Coronary artery (tissue), 2 donors: ENCODE data around the gene MICAL3.

Experiments
- DNase-seq: peaks from one replicate; pipeline ENCODE4 v3.0.0-alpha.2; 2017; ENCODE audit warnings: low spot score
- H3K27ac ChIP-seq, 2 donors: fragments of 200-600 bp; sonication (generic); one replicate each; pipeline ENCODE4 v1.5.1; 2016 to 2019
- H3K4me3 ChIP-seq: fragments of 200-600 bp; sonication (generic); 2 replicates; pipeline ENCODE4 v1.5.1; 2016; ENCODE audit warnings: mild to moderate bottlenecking, moderate library complexity
- TF ChIP-seq, protein P1 (sequence below): fragments of 200-600 bp; sonication (generic); IDR thresholded peaks from one replicate; pipeline ENCODE4 v1.5.1; 2019; ENCODE audit warnings: antibody characterized with exemption

Gene MICAL3

DNA sequence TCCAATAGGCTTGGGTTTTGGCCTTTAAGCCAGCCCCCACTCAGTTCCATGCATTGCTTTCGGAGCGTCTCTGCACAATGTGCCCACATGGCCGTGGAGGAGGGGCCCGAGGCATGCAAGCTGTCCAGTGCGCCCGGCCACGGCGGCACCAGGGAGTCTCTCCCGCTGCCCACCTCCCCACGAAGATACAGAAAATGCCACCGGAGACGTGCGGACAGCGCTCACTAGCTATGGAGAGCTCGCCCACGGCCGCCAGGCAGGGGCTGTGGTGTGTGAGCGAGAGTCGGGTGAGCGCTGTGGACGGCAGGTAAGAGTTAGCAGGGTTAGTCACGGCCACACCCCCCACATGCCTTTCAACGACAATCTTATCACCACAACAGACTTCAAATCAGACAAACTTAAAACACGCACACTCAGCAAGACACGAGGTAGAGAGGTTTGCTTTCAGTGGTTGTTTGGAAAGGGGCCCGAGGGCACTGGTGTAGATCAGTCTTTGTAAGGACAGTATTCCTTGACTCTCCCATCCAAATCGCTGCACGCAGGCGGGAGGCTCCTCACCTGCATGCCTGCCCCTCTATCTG lies 231.4 kb downstream of the MICAL3 start:
- no peak overlapping the region for H3K27ac ChIP-seq
- TF ChIP-seq, protein P1, sequence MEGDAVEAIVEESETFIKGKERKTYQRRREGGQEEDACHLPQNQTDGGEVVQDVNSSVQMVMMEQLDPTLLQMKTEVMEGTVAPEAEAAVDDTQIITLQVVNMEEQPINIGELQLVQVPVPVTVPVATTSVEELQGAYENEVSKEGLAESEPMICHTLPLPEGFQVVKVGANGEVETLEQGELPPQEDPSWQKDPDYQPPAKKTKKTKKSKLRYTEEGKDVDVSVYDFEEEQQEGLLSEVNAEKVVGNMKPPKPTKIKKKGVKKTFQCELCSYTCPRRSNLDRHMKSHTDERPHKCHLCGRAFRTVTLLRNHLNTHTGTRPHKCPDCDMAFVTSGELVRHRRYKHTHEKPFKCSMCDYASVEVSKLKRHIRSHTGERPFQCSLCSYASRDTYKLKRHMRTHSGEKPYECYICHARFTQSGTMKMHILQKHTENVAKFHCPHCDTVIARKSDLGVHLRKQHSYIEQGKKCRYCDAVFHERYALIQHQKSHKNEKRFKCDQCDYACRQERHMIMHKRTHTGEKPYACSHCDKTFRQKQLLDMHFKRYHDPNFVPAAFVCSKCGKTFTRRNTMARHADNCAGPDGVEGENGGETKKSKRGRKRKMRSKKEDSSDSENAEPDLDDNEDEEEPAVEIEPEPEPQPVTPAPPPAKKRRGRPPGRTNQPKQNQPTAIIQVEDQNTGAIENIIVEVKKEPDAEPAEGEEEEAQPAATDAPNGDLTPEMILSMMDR, result no peak
- H3K4me3 ChIP-seq, result no peak overlapping the region
- DNase-seq, result no peak

DNA sequence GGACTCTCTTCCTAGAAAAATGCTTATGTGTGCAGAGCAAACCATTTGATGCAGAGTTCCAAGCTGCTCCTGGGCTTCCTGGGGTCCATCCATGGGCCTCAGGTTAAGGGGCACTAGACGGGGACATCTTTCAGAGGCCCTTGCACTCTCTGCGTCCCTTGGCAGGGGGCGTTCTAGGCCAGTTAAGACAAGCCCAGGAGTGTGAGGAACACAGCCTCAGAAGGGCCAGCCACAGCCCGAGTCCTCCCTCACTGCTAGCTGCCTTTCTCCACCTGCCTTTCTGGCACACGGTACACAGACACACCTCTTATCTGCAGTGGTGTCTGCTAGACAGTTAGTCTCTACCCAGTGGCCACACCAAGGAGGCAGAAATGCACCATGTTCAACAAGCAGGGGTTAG lies 232.1 kb downstream of the MICAL3 start:
- TF ChIP-seq, protein P1, result no peak
- no peak for DNase-seq
- H3K27ac ChIP-seq, result no peak overlapping the region
- H3K4me3 ChIP-seq, result no peak overlapping the region

DNA sequence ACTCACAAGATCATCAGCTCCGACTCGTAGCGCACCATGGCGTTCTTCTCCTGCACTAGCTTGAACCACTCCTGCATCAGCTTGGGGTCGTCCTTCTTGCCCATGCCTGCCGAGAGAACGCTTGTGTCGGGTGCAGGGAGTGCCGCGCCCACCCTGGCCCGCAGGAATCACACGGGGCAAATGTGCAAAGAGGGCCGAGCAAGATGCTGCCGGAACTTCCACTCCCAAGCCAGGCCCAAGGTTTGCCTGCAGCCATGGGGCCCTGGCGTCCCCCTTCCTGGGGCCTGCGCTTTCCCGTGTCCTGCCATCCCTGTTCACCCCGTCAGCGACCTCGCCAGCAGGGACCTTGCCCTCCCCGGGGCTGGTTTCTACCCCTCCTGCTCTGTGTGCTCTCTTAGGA lies 233.2 kb downstream of the MICAL3 start:
- no peak overlapping the region for H3K4me3 ChIP-seq
- TF ChIP-seq, protein P1, result no peak
- no peak for DNase-seq
- H3K27ac ChIP-seq, result no peak overlapping the region

DNA sequence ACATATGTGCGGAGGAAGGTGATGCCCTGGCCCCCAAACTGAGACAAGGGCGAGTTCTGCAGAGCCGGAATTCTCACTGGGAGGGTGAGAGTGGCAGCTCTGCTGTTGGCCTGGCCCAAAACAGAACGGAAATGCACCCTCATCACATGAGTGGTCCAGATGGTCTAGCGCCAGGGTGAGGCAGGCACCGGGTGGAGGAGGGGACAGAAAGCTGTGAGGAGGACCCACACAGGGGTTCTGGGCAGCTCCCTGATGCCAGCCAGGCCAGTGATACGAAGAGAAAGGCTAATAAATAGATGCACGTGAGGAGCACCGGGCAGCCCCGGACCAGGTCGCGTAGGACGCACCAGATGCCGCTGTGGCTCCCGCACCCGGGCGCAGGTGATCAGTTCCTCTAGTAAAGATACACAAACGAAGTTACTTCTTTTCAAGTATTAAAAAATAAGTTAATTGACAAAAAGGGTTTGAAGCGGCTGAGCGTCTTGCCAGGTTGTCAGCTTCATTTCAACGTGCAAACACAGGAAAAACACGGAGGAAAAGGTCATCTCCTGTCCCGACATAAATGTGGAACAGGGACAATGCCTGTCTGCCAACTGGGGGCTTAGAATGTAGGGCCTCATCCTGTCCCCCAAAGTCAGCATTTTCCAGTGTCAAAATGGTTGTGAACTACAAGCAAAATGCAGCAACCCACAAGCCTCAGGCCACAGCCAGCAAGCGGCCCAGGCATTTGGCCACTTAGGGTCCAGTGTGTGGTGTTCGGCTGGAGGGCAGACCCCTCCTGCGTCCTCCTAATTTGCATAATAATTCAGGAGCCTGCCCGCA lies 234.8 kb downstream of the MICAL3 start:
- Histone ChIP-seq H3K27ac (no peak overlapping the region), H3K4me3 (no peak overlapping the region)
- TF ChIP-seq, protein P1, result no peak
- no peak for DNase-seq

DNA sequence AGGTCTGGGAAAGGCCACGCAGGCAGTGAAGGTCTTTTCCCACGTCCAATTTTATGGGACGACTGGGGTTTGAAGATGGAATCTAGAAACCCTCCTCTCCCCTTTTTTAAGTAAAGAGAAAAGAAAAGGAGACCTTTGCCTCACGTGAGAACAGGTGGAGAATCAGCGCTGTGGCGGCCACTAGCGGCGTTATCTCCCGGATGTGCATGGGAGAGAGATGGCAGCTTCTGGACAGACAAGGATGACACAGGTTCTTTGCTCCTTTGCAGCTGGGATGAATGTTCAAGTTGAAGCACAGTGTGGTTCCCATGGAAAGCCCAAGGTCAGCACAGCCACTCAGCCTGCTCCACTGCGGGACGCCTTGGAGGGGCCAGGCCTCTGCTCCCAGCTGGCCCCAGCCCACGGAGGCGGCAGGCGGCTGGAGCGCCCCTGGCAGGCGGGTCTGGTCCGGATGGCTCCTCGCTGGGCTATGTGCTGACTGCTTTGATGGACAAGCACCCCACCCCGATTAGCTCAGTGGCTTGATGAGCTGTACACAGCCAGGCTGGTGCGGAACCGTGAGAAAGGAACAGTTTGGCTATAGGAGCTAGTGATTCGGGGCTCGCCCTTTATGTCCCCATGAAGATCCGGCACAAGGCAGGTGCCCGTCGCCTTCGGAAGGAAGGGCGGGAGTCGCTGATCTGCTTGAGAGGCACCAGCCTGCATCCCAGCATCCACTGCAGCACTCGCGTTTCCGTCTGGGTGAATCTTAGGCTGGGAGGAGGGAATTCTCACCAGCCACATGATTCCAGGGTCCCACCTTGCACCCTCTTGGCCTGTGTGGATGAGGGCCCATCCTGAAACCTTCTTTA lies 235.6 kb downstream of the MICAL3 start:
- no peak for DNase-seq
- H3K27ac ChIP-seq, result no peak overlapping the region

DNA sequence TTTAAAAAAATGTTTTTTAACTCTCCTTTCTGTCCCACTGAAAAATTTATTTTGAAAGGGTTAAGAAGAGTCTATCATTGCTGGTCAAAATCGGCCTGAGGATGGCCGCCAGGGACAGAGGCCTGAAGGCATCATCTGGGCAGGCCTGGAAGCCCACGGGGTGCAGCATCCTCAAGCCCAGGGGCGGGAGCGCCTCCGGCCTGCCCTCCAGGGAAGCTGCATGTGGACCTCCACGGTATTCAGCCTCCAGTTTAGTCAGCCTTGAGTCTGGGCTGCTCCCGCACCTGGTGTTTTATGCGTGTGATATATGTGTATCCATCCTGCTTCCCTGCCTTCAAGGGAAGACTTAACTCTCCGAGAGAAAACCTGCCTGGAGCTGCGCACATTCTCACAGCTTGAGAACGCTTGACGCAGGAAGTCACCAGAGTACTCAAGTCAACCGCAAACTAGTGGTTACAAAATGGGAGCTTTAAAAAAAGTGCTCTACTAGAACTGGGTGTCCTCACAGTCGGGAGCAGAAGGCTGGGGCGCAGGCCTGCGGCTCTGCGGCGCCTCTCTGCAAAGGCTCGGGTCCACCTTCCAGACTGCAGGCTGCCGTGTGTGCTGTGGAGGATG lies 236.5 kb downstream of the MICAL3 start:
- DNase-seq, result no peak
- H3K4me3 ChIP-seq, result no peak overlapping the region
- no peak overlapping the region for H3K27ac ChIP-seq
- TF ChIP-seq, protein P1, result no peak

More for the DNA sequence above, 235.6 kb downstream of the MICAL3 start:
- H3K4me3 ChIP-seq, result no peak overlapping the region
- TF ChIP-seq, protein P1, result no peak
